ENCODE measurements around the gene OR1J2.

The OR1J2 gene

GRCh38 chr9:122552812-122553211 is 42.2 kb downstream of the OR1J2 start, which contains the start of gene OR1N2:
OR1N2 (plus strand) TSS chr9:122553112; CDS start chr9:122553212, 100 bp downstream.
- DNase-seq: no peak

Data from stimulated activated CD4-positive, alpha-beta T cell treated with anti-CD3 and anti-CD28 coated beads, Interleukin-2, amount 100 ng/mL, for 48 hours (primary cell).